Ovary (tissue), 9 donors: ENCODE results near the gene MGAT5. TPM values are rescaled to one million over a fixed set of nuclear protein-coding genes. Genes with fewer than 3 reads are reported as not detected.

Experiments
- DNase-seq, 5 donors: peaks; one replicate each; pipeline ENCODE4 v3.0.0-alpha.2; 2019 to 2020
- H3K27ac ChIP-seq, 2 donors: fragments of 200-600 bp; one replicate each; pipeline versions ENCODE4 v1.5.1 to v1.8.0; 2019 to 2022
- H3K27me3 ChIP-seq: fragments of 200-600 bp; one replicate; pipeline ENCODE4 v1.8.0; 2022
- H3K36me3 ChIP-seq: fragments of 200-600 bp; sonication (generic); one replicate; pipeline ENCODE4 v1.5.1; 2019
- H3K4me1 ChIP-seq: one replicate; pipeline ENCODE4 v1.8.1; 2013; ENCODE audit warnings: mild to moderate bottlenecking, moderate library complexity; ENCODE audit not compliant: insufficient read depth
- H3K4me3 ChIP-seq: fragments of 200-600 bp; sonication (generic); one replicate; pipeline ENCODE4 v1.5.1; 2017
- H3K9me3 ChIP-seq, 2 donors: fragments of 200-600 bp in 1 of 2; sonication (generic) in 1 of 2; one replicate each; pipeline versions ENCODE4 v1.5.1 to v1.8.1; 2013 to 2019; ENCODE audit warnings: mild to moderate bottlenecking in 1 of 2, moderate library complexity in 1 of 2
- CTCF ChIP-seq, 3 donors: fragments of 450-650 bp in 2 of 3; fragments of 200-600 bp in 1 of 3; IDR thresholded peaks; one replicate each; pipeline versions ENCODE4 v1.5.1 to v1.8.0; 2016 to 2022; ENCODE audit warnings: antibody characterized with exemption in 3 of 3, mild to moderate bottlenecking in 1 of 3
- EP300 ChIP-seq: sonication (generic); formaldehyde crosslinking; IDR thresholded peaks from one replicate; pipeline ENCODE4 v1.6.1; 2017; ENCODE audit warnings: antibody characterized with exemption
- POLR2A ChIP-seq: fragments of 450-650 bp; IDR thresholded peaks from one replicate; pipeline ENCODE4 v1.6.1; 2017; ENCODE audit warnings: antibody characterized with exemption, mild to moderate bottlenecking, moderate library complexity
- WGBS, 3 donors: extraction: QIAGEN DNeasy Blood & Tissue Kit in 1 of 3; methylation state at CpG; one replicate each; pipeline versions ENCODE4 v1.1.5 to v1.1.7; 2013 to 2017; 5-methylcytosine and 5-hydroxymethylcytosine counted together
- intact Hi-C, 4 donors: fragments of 100-400 bp; cut with DNase I; formaldehyde crosslinking; loops; one replicate each; pipeline versions ENCODE4 v1.11.0 to v1.15.1; 2022 to 2023
- polyA plus RNA-seq, 2 donors: library from polyadenylated mRNA; stranded (reverse); fragments of 200-250 nt in 1 of 2; fragments of 350-450 nt in 1 of 2; fragmentation: Illumina TruSeq in 1 of 2; extraction: RNeasy Lipid Tissue Mini Kit (QIAGEN cat#74804) in 1 of 2; gene quantifications; one replicate each; pipeline ENCODE4 v1.2.3, GENCODE V29; 2013 to 2014
- total RNA-seq, 7 donors: library from RNA; depleted of rRNA in 2 of 7; stranded (reverse); fragments of >200 nt in 2 of 7; fragmentation: NEBNext Ultra II Directional in 3 of 7; extraction: Animal tissue kit (Norgen Biotek cat#: 25700) in 3 of 7; gene quantifications; one replicate each; pipeline versions ENCODE4 v1.1.0 to v1.2.4, GENCODE V29; 2016 to 2023
- donor health status: DM: no; HTN: no; CAD: no; lungs with moderate emphysema.
- donor health status: DM: no; HTN: no; CAD: no.
- donor health status: Bipolar disorder and iron deficiency.
- donor health status: DM: yes; HTN: yes; CAD: no.
- donor health status: DM: no; HTN: no; CAD: no.
- donor health status: DM: yes; HTN: yes; CAD: no.

Gene MGAT5
- total and polyA plus RNA-seq, 9 donors, result 11.3 to 61.2 (median 32.4) TPM

DNA sequence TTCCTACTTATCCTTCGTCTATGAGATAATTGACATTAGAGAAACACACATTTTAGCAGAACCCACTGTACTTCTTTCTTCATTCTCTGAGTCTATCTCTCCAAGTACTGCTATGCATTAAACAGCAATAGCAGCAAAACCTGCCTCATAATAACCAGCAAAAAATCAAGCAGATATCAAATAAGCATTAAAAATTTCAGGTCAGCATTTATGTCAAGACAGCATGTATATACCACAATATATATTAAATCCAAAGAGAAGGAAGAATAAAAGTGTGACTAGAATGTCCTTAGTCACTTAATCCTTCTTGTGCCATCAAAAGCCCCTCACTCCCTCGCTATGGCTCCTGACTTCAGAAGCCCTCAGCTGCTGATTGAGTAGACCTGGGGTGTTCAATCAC, 131.3 kb downstream of the MGAT5 start:
- Histone ChIP-seq H3K36me3 (no peaks in the 10 kb centered on the region), H3K9me3 (no peaks in the 10 kb centered on the region), H3K4me1 (no peaks in the 10 kb centered on the region), H3K27me3 (no peaks in the 10 kb centered on the region), H3K4me3 (no peak overlapping the region), H3K27ac (no peak overlapping the region)
- 96 to 100% (median 98%) methylated on average over 2 of the region's 2 CpGs for WGBS, 3 donors
- TF ChIP-seq EP300 (no peak), POLR2A (no peak), CTCF (IDR thresholded peaks at IDR 0.05) (no peak)
- intact Hi-C loops, result no loop called here
- DNase-seq, result no peak

GRCh38 chr2:134386310-134386709, 132.4 kb downstream of the MGAT5 start:
- WGBS, 3 donors, result 94 to 99% (median 96%) methylated on average over 3 of the region's 3 CpGs
- no peak overlapping the region for H3K27ac ChIP-seq
- intact Hi-C loops, result no loop called here
- H3K27me3 ChIP-seq, result no peaks in the 10 kb centered on the region
- TF ChIP-seq EP300 (no peak), POLR2A (no peak), CTCF (IDR thresholded peaks at IDR 0.05) (no peak)
- no peak overlapping the region for H3K4me3 ChIP-seq
- H3K4me1 ChIP-seq, result no peaks in the 10 kb centered on the region
- DNase-seq, result no peak
- H3K9me3 ChIP-seq, result no peaks in the 10 kb centered on the region
- no peaks in the 10 kb centered on the region for H3K36me3 ChIP-seq

GRCh38 chr2:134389381-134389780, 135.5 kb downstream of the MGAT5 start:
- DNase-seq, result no peak
- Histone ChIP-seq H3K4me1 (peaks cover 6% of the 10 kb centered on the region), H3K36me3 (no peaks in the 10 kb centered on the region), H3K9me3 (no peaks in the 10 kb centered on the region), H3K27ac (no peak overlapping the region), H3K27me3 (no peaks in the 10 kb centered on the region), H3K4me3 (no peak overlapping the region)
- 97 to 100% (median 100%) methylated on average over 1 of the region's 1 CpG for whole genome bisulfite sequencing, 3 donors
- intact Hi-C loops, result no loop called here
- TF ChIP-seq CTCF (IDR thresholded peaks at IDR 0.05) (no peak), EP300 (no peak), POLR2A (no peak)

GRCh38 chr2:134391751-134392160, 137.9 kb downstream of the MGAT5 start:
- intact Hi-C loops, result no loop called here
- DNase-seq, result no peak
- H3K36me3 ChIP-seq, result no peaks in the 10 kb centered on the region
- 92 to 93% (median 93%) methylated on average over 2 of the region's 2 CpGs for WGBS, 3 donors
- no peaks in the 10 kb centered on the region for H3K9me3 ChIP-seq
- peaks cover 8% of the 10 kb centered on the region for H3K4me1 ChIP-seq
- no peak overlapping the region for H3K4me3 ChIP-seq
- H3K27ac ChIP-seq, result no peak overlapping the region
- TF ChIP-seq EP300, result no peak
- TF ChIP-seq POLR2A, result no peak
- TF ChIP-seq CTCF (IDR thresholded peaks at IDR 0.05), result no peak
- no peaks in the 10 kb centered on the region for H3K27me3 ChIP-seq
